Jurkat, Clone E6-1 (cell line): ENCODE data around the gene RIT1.
A peak's percentile ranks its signal among the peaks of the same experiment; 100 is the strongest.
"Not testable (repeated sequence)": the region's sequence is repeated elsewhere in the genome, so short reads cannot be mapped to it uniquely, and the experiment has no call there.

Source experiments
- DNase-seq: peaks from one replicate; pipeline ENCODE4 v3.0.0-alpha.2; 2011; ENCODE audit warnings: low read depth, low spot score
- H3K4me3 ChIP-seq: 2 replicates; pipeline ENCODE4 v1.5.1; 2011; ENCODE audit warnings: mild to moderate bottlenecking, low read length, control low read depth, moderate library complexity

RIT1 gene

DNA sequence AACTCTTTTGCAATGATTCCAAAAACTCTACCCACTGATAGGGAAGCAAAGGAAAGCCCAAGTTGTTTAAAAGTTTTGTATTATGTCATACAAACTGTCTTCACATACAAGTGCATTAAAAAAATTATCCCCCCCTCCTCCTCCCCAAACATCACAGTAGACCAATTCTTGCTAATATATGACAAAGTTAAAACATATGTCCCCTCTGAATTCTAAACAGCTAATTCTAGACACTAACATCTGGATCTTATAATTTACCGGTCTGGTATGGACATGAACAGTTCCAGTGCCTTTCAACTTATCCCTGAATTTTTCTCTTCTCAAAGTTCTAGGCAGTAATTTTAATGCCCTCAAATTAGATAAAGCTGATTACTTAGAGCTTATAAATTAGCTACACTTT lies 13.4 kb downstream of the RIT1 start:
- no peak overlapping the region for H3K4me3 ChIP-seq
- no peak for DNase-seq

DNA sequence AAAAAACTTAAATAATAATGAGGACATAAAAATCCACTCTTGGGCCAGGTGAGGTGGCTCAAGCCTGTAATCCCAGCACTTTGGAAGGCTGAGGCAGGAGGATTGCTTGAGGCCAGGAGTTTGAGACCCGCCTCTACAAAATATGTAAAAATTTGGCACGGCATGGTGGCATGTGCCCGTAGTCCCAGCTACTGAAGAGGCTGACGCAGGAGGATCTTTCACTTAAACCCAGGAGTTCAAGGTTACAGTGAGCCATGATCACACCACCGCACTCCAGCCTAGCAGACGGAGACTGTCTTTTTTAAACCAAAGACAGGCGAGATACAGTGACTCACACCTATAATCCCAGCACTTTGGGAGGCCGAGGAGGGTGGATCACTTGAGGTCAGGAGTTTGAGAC lies 14.7 kb downstream of the RIT1 start:
- not testable (repeated sequence) for H3K4me3 ChIP-seq, DNase-seq

DNA sequence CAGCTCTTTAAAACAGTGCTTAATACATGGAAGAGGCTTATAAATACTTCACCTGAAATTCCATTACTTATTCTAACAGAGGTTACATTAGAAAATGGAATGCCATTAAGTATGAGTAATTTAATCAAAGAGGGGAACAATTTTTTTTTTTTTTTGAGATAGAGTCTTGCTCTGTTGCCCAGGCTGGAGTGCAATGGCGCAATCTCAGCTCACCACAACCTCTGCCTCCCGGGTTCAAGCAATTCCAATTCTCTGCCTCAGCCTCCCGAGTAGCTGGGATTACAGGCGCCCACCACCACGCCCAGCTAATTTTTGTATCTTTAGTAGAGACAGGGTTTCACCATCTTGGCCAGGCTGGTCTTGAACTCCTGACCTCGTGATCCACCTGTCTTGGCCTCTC lies 15.5 kb downstream of the RIT1 start:
- not testable (repeated sequence) for H3K4me3 ChIP-seq, DNase-seq

DNA sequence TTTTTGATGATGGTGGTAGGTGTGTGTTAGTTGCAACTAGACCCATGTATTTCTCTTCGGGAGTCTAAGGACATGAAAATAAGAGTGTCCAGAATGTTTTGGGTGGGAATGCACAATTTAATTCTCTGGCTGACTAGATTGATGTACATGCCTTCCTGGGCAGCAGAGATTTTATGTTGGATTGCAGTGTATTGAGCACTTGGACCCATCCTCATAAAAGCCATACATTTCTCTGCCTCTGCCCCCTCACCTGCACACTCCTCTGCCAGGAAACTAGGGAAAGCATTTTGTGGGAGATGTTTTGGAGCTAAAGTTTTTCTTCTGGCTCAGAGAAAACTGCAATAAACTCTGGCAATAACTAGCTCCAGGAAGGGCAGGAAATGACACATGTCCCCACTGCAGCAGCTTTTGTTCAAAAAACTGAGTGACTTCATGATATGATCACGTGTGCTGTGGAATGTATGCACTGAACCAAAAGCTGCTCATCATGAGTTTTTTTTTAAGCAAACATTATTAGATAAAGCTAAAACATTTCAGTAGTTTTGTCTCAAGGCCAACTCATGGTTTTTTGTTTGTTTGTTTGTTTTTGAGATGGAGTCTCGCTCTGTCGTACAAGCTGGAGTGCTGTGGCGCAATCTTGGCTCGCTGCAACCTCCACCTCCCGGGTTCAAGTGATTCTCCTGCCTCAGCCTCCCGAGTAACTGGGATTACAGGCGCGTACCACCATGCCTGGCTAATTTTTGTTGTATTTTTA lies 17.6 kb downstream of the RIT1 start:
- no peak overlapping the region for H3K4me3 ChIP-seq
- peak; percentile 28 for DNase-seq

DNA sequence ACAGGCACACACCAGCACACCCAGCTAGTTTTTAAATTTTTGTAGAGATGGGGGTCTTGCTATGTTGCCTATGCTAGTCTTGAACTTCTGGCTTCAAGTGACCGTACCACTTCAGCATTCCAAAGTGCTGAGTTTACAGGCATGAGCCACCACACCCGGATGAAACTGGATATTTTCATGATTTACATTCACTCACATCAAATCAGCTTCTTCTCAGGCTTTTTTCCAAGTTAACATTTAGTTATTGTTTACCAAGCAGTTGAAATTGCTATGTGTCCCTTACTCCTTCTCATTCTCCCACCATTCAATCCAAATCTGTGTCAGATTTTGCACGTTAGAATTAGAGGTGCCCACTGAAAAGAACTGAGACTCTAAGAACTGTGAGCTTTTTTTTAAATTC lies 18.4 kb downstream of the RIT1 start:
- no peak overlapping the region for H3K4me3 ChIP-seq
- DNase-seq = no peak

DNA sequence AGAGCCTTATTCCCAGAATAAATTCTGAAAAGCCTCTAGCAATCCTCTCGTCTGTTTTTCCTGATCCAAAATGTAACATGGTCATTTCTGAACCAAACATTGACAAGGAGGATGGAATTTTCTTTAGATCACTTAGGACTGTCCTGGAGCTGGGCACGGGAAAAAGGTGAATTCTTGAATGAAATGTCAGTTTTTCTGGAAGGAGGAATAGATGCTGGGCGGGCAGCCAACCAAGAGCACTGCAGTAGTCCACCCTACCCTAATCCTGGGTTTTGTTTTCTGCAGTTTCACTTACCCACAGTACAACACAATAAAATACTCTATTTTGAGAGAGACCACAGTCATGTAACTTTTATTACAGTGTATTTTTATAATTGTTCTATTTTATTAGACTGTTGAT lies 20.9 kb downstream of the RIT1 start:
- no peak overlapping the region for H3K4me3 ChIP-seq
- no peak for DNase-seq

DNA sequence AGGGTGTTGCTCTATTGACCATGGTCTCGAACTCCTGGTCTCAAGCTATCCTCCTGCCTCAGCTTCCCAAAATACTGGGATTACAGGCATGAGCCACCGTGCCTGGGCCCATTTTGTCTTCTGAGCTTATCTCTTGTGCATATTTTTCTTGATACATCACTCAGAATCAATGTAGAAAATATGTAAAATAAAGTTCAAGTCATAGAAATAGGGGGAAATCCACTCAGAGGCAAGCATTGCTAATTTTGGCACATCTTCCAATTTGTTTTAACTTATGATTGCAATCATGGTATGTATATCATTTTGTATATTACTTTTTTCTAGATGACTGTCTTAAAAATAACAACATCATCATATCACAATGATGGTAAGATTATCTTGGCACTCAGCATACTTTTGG lies 21.6 kb downstream of the RIT1 start:
- no peak overlapping the region for H3K4me3 ChIP-seq

DNA sequence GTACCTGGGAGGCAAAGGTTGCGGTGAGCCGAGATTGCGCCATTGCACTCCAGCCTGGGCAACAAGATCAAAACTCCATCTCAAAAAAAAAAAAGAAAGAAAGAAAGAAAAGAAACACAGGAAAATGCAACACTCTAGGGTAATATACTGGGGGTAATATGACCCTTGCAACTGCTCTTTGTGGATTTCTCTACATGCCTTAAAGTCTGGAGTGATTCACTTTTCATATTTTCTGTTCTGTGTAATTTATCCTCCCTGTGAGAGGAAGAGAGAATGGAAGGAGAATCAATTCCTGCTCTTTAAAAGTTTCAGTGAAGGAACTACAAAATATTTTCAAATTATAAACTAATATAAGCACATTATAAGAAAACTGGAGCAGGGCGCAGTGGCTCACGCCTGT lies 22.7 kb downstream of the RIT1 start:
- no peak overlapping the region for H3K4me3 ChIP-seq
- DNase-seq = no peak

More for the DNA sequence above, 21.6 kb downstream of the RIT1 start:
- no peak for DNase-seq

DNA sequence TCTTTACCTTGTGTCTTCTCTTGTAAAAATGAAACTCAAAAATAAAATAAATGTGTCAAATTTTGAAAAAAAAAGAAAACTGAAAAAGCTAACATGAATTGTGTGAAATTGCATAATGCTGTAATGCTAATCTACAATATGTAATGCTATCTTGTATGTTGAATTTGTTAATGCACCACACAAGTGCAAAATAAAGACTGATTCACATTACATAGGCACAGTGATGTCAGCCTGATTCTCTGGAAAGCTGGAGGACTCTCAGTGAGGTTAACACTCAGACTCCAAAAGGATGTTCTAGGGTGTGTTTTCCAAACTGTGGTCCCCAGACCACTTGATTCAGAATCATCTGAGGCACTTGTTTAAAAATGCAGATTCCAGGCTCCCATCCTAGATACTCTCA lies 26.2 kb downstream of the RIT1 start:
- no peak for DNase-seq
- no peak overlapping the region for H3K4me3 ChIP-seq

DNA sequence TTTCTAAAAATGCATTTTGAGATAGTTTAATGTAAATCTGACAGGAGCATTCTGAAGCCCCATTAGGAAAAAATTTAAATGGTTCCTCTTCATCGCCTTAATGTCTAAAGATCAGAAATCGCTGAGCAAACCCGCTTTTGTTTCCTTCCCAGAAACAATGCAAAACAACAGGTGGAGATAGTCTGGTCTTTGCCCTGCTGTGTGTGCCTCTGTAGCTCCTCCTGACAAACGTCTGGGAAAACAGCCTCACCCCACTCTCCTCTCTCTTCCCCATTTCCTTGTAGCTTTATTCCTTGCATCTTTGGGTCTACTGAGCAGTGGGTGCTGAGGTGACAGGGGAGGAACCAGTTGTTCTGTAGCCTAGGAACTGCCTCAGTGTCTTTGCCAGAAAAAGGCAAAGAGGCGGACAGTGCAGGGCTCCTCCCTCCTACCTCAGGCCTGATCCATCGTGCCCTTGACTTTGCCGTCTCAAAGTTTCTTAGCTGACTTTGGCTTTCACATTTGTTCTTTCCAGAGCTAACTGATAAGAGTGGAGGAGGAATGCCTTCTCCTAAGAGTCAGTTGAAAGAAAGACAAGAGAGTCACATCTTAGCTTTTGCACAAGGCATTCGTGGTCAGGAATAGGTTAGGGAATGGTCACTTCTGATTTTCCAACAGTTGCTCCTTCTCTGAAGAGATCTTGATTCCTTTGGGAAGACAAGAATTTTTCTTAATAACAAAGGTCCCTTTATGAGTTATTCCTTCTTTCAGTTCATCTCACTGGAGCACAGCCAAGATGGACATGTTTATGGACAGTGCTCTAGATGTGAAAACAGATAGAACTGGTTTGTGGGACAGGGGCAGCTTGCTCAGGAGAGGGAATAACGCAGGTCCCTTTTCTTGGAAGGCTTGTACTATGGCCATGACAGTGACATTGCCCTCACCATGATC lies 26.9 kb downstream of the RIT1 start:
- no peak for DNase-seq

DNA sequence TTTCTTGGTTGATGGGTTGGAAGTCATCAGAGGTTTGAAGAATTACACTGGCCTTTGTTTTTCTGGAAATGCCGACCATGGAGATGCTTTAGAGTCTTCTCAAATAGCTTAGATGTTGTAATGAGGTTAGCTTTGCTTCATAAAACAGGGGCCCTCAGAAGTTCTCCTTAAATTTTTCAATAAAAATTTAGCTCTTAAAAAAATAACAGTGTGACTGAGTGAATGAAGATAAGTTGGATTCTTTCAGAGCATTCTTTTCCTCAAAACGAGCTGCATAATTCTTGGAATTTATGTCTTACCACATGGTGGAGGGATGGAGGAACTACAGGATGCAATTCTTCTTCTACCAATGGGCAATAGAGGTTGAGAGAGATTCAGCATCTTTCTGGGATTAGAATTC lies 28.4 kb downstream of the RIT1 start:
- no peak overlapping the region for H3K4me3 ChIP-seq
- DNase-seq = no peak

More for the DNA sequence above, 26.9 kb downstream of the RIT1 start:
- H3K4me3 ChIP-seq = no peak overlapping the region

DNA sequence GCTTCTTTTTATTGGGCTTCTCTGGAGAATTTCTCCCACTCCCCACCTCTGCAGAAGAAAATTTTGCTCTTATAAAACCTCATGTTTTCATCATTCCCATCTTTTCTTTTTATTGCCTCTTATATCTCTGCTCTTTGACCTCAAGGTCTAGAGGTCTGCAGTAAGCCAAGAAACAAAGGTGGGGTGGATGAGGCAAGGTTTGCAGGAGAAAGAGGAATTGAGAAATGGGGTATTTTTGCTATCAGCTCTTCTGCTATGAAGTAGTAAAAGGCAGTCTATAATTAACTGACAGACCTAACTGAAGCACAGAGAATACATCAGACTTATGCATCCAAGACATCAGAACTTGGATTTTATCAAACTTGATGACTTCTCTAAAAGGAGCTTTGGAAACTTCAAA lies 28.9 kb downstream of the RIT1 start:
- no peak for DNase-seq
- H3K4me3 ChIP-seq = no peak overlapping the region

DNA sequence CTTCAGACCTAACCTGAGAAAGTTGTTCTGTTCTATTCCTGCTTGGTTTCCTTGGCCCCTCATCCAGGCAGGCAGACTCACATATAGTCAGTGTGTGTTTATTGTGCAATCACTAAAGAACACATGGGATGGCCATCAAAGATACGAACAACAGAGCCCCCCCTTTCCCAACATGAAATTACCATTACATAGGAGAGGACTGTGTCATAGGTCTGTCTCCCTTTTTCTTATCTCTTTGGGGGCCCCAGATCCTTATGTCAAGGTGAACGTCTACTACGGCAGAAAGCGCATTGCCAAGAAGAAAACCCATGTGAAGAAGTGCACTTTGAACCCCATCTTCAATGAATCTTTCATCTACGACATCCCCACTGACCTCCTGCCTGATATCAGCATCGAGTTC lies 30.2 kb downstream of the RIT1 start:
- no peak for DNase-seq
- no peak overlapping the region for H3K4me3 ChIP-seq

DNA sequence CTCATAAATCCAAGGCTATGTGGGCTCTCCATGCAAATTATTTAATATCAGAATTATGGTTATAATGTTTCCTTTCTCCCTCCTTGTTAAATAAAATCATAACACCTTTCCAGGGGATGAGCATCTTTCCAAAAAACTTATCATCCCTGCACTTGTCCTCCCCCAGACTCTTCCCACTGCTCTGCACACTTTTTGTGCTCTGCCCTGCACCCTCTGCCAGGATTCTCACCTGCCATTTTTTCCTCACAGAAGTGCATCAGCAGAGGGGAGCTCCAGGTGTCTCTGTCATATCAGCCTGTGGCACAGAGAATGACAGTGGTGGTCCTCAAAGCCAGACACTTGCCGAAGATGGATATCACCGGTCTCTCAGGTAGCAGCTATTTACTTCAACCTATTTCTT lies 30.9 kb downstream of the RIT1 start:
- H3K4me3 ChIP-seq = no peak overlapping the region
- no peak for DNase-seq

DNA sequence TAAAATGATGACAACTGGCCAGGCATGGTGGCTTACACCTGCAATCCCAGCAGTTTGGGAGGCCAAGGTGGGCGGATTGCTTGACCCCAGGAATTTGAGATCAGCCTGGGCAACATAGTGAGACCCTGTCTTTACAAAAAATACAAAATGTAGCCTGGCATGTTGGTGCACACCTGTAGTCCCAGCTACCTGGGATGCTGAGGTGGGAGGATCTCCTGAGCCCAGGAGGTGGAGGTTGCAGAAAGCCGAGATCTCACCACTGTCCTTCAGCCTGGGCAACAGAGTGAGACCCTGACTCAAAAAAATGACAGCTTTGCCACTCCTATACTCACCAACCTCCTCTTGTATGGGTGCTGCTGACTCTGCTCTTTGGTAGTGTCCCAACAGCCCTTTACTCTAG lies 33.2 kb downstream of the RIT1 start:
- H3K4me3 ChIP-seq = no peak overlapping the region
- DNase-seq = no peak

DNA sequence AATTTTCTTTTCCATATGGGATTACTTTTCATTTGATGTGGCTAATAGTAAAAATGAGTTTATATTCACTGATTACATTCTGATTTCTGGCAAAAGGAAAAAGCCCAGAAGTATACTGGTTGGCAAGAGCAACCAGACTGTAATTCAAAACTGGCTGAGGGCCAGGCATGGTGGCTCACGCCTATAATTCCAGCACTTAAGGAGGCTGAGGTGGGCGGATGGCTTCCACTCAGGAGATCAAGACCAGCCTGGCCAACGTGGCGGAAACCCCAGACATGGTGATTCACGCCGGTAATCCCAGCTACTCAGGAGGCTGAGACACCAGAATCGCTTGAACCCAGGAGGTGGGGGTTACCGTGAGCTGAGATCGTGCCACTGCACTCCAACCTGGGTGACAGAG lies 37.3 kb downstream of the RIT1 start:
- DNase-seq = no peak
- no peak overlapping the region for H3K4me3 ChIP-seq

DNA sequence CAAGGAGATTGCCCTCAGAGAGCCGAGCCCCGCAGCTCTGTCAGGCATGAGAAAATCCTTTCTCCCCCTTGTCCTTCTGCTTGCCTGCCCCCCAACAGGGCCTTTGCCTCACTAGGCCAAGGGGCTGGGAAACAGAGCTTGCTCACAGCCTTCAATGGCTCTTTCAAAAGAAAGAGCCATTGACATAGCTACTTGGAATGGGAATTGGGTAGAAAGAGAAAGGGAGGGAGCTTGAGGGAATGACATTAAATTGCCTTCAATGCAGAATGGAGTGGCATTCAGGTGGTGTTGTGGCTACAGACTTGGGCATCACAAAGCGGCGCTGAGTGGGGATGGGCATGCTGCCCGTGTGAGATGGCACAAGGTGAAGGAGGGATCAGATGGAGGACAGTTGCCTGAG lies 38.6 kb downstream of the RIT1 start:
- DNase-seq = no peak
- no peak overlapping the region for H3K4me3 ChIP-seq

DNA sequence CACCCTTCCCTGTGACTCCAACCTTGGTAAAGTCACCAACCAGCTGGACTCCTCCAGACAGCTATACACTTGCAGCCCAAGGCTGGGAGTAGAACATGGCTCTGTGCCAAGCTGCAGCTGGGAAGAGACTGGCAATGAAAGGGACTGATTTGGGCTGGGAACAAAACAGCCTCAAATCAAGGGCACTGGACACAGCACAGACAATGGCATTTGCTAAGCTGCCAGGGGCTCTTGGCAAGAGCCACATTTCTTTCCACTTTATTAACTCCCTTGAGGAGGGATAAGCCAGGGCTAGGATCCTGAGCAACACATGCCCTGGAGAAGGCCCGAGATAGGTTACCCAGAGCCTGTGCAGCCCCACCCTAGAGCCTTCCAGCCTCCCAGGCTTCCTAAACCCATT lies 39.8 kb downstream of the RIT1 start:
- no peak overlapping the region for H3K4me3 ChIP-seq
- DNase-seq = no peak

DNA sequence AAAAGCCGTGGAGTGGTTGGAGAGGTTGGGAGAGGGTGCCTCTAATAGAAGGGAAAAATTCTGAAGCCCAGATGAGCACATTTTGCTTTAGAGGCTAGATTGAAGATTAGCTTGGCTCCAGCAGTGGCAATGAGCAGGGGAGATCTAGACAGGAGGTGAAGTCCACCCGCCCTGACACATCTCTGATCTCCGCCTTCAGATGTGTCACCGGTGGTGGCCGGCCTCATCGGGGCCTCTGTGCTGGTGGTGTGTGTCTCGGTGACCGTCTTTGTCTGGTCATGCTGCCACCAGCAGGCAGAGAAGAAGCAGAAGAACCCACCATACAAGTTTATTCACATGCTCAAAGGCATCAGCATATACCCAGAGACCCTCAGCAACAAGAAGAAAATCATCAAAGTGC lies 43.4 kb downstream of the RIT1 start:
- no peak for DNase-seq

DNA sequence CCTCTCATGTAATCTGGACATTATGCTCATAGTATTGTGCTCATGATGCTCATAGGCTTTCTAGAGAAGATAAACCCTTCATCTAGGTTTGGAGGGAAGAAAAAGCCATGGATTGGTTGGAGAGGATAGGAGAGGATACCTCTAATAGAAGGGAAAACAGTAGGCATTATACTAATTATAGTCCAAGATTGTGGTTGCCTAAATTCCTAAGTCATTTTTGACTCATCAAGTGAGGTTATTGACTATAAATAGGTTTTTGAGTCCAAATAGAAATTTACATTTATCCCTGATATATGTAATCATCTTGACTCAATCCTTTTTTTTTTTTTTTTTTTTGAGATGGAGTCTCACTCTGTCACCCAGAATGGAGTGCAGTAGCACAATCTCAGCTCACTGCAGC lies 46.8 kb downstream of the RIT1 start:
- DNase-seq = no peak
- H3K4me3 ChIP-seq = no peak overlapping the region

More for the DNA sequence above, 43.4 kb downstream of the RIT1 start:
- H3K4me3 ChIP-seq = no peak overlapping the region
